ENCODE measurements around the gene LRRC55.

Gene LRRC55

GRCh38 chr11:57231539-57232253 is 49.9 kb downstream of the LRRC55 start:
- no peak for TF ChIP-seq CTCF (IDR thresholded peaks at IDR 0.05; ENCODE audit: insufficient read depth, low read depth, low read length, missing control alignments)
- DNase-seq (ENCODE audit: low read depth): no peak
- no peak overlapping the region for H3K4me3 ChIP-seq (ENCODE audit: low read length)

GRCh38 chr11:57233702-57234101 is 51.9 kb downstream of the LRRC55 start:
- DNase-seq (ENCODE audit: low read depth): no peak
- no peak overlapping the region for H3K4me3 ChIP-seq (ENCODE audit: low read length)
- no peak for TF ChIP-seq CTCF (IDR thresholded peaks at IDR 0.05; ENCODE audit: insufficient read depth, low read depth, low read length, missing control alignments)

DNA sequence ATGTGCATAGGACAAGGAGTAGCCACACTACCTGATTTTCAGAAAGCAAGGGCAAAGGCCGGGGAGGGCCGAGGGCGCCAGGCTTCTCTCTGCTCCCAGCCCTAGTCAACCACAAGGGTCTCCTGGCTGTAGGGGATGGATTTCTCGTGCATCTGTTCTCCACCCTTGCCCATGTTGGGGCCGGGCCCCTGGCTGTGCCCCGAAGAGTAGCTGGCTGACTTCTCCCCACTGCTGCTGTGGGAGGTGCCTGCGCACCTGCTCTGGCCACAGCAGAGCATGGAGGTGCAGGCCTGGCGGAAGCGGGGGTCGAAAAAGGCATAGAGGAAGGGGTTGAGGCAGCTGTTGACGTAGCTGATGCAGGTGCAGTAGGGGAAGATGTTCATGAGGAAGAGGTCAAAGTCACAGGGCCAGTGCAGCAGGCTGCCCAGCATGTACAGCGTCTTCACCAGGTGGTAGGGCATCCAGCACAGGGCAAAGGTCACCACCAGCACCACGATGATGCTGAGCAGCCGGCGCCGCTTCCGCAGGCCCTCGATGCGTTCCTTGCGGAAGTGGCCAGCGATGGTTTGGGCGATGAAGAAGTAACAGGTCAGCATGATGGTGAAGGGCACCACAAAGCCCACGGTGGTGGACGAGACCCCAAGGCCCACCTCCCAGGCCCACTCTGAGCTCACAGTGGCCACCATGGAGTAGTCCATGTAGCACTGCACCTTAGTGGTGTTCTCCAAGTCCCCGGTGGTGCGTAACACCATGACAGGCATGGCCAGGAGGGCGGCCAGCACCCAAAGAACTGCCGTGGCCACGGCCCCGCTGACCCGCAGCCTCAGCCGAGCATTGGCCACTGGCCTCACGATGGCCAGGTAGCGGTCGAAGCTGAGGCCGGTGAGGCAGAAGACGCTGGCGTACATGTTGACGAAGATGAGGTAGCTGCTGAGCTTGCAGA is 54.3 kb downstream of the LRRC55 start:
- no peak overlapping the region for H3K4me3 ChIP-seq (ENCODE audit: low read length)
- TF ChIP-seq CTCF (IDR thresholded peaks at IDR 0.05; ENCODE audit: insufficient read depth, low read depth, low read length, missing control alignments): no peak
- DNase-seq (ENCODE audit: low read depth): no peak

GRCh38 chr11:57237204-57237681 is 55.5 kb downstream of the LRRC55 start, which contains the start of gene APLNR:
TSS of gene APLNR (minus strand) at chr11:57237250. CDS start at chr11:57237004, 246 bp downstream.
- no peak for TF ChIP-seq CTCF (IDR thresholded peaks at IDR 0.05; ENCODE audit: insufficient read depth, low read depth, low read length, missing control alignments)
- DNase-seq (ENCODE audit: low read depth): no peak
- H3K4me3 ChIP-seq (ENCODE audit: low read length): no peak within 1 kb of the TSS

DNA sequence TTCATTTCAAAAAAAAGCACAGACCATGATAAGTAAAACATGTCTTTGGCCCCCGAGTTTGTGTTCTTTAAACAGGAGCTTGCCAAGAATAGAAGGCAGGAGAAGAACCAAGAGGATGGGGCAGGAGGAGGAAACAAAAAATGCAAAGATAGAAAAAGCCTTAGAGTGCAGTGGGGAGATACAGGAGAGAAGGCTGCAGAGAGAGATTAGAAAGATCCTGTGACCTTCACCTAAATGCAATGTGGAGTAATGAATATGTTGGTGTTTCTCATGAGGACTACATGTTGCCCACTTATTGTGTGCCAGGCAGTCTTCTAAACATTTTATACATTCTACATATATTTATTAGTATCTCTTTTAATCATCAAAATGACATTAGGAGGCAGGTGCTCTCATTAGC is 57.6 kb downstream of the LRRC55 start:
- no peak overlapping the region for H3K4me3 ChIP-seq (ENCODE audit: low read length)
- DNase-seq (ENCODE audit: low read depth): no peak
- TF ChIP-seq CTCF (IDR thresholded peaks at IDR 0.05; ENCODE audit: insufficient read depth, low read depth, low read length, missing control alignments): no peak

- no peak overlapping the region for H3K4me3 ChIP-seq (ENCODE audit: low read length)
- DNase-seq (ENCODE audit: low read depth): no peak
- no peak for TF ChIP-seq CTCF (IDR thresholded peaks at IDR 0.05; ENCODE audit: insufficient read depth, low read depth, low read length, missing control alignments)
Observed at GRCh38 chr11:57240007-57240406, 58.3 kb downstream of the LRRC55 start.

Data from epithelial cell of esophagus (primary cell).